ENCODE results near the gene SMAD6.

The SMAD6 gene

DNA sequence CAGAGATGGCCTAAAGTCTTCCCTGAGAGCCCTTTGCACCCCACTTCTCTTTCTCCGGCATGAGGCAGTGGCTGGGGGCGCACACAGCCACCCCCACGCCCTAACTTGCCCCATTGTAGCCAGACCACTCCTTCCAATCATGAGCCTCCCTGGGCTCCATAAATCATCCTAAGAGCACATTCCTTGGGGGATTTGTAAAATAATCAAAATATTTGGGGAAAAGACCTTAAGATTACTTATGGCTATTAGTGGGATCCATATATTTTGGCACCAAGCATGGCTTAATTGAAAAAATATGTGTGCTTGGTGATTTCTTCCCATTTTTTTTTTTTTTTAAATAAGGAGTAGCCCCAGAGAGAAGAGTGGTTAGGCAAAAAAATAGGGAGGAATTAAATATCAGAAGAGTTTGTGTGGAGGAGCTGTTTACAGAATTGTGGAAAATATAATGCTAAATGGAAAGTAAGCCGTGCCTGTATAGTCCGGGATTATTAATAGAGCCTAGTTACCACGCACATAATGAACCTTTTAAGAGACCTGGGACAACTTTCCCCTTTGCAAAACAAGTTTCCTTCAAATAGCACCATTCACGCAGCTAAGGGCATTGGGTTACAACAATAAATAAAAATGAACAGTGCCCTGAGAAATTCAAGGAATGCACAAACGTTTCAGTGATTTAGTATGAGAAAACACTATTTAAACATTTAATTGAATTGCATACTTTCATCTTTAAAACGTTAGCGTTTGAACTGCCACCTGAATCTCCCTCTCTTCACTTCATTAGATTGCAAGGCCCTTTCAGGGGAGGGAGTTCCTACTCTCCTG lies 46.1 kb downstream of the SMAD6 start:
- H3K4me3 ChIP-seq (ENCODE audit: low read length), result no peak overlapping the region
- TF ChIP-seq, protein P1, sequence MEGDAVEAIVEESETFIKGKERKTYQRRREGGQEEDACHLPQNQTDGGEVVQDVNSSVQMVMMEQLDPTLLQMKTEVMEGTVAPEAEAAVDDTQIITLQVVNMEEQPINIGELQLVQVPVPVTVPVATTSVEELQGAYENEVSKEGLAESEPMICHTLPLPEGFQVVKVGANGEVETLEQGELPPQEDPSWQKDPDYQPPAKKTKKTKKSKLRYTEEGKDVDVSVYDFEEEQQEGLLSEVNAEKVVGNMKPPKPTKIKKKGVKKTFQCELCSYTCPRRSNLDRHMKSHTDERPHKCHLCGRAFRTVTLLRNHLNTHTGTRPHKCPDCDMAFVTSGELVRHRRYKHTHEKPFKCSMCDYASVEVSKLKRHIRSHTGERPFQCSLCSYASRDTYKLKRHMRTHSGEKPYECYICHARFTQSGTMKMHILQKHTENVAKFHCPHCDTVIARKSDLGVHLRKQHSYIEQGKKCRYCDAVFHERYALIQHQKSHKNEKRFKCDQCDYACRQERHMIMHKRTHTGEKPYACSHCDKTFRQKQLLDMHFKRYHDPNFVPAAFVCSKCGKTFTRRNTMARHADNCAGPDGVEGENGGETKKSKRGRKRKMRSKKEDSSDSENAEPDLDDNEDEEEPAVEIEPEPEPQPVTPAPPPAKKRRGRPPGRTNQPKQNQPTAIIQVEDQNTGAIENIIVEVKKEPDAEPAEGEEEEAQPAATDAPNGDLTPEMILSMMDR (IDR thresholded peaks at IDR 0.05; ENCODE audit: insufficient read depth, low read depth, low read length, missing control alignments), result no peak
- DNase-seq (ENCODE audit: low read depth), result no peak

- H3K4me3 ChIP-seq (ENCODE audit: low read length), result no peak overlapping the region
These were observed 46.6 kb downstream of the SMAD6 start for GRCh38 chr15:66748708-66749035.

GRCh38 chr15:66749841-66750575 lies 48.0 kb downstream of the SMAD6 start:
- TF ChIP-seq, protein P1 (IDR thresholded peaks at IDR 0.05; ENCODE audit: insufficient read depth, low read depth, low read length, missing control alignments), result no peak
- no peak for DNase-seq (ENCODE audit: low read depth)
- H3K4me3 ChIP-seq (ENCODE audit: low read length), result no peak overlapping the region

More at GRCh38 chr15:66748708-66749035, 46.6 kb downstream of the SMAD6 start:
- no peak for DNase-seq (ENCODE audit: low read depth)
- TF ChIP-seq, protein P1 (IDR thresholded peaks at IDR 0.05; ENCODE audit: insufficient read depth, low read depth, low read length, missing control alignments), result no peak

GRCh38 chr15:66750609-66751008 lies 48.6 kb downstream of the SMAD6 start:
- no peak for DNase-seq (ENCODE audit: low read depth)
- no peak overlapping the region for H3K4me3 ChIP-seq (ENCODE audit: low read length)

GRCh38 chr15:66751579-66751978 lies 49.5 kb downstream of the SMAD6 start:
- TF ChIP-seq, protein P1 (IDR thresholded peaks at IDR 0.05; ENCODE audit: insufficient read depth, low read depth, low read length, missing control alignments), result no peak
- no peak for DNase-seq (ENCODE audit: low read depth)

More at GRCh38 chr15:66750609-66751008, 48.6 kb downstream of the SMAD6 start:
- TF ChIP-seq, protein P1 (IDR thresholded peaks at IDR 0.05; ENCODE audit: insufficient read depth, low read depth, low read length, missing control alignments), result no peak

DNA sequence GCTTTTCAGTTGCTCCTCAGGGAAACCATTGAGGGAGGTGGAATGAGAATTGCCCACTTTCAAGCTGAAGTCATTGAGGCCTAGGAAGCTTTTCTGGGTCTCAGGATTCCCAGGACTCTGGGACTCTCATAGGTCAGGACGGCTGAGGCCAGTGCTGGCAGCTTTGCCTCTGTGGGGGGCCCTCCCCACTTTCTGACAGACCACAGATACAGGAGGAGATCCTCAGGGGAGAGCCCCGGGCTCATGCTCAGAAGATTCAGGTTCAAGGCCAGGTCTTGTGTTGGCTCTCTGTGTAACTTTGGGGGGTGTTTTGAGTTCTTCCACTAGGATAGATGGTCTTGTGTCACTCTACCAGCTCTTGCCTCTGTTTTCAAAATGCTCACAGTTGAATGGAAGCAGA lies 50.0 kb downstream of the SMAD6 start:
- no peak overlapping the region for H3K4me3 ChIP-seq (ENCODE audit: low read length)
- DNase-seq (ENCODE audit: low read depth), result no peak
- TF ChIP-seq, protein P1 (IDR thresholded peaks at IDR 0.05; ENCODE audit: insufficient read depth, low read depth, low read length, missing control alignments), result no peak

More at GRCh38 chr15:66751579-66751978, 49.5 kb downstream of the SMAD6 start:
- H3K4me3 ChIP-seq (ENCODE audit: low read length), result no peak overlapping the region
